IPS-18a (cell line): Measurements from ENCODE around the gene FXYD3.

Experiments
- H3K27ac ChIP-seq: one replicate; pipeline ENCODE4 v1.5.1; 2013; ENCODE audit warnings: low read length
- H3K27me3 ChIP-seq: one replicate; pipeline ENCODE4 v1.6.1; 2013; ENCODE audit warnings: mild to moderate bottlenecking, low read length; ENCODE audit not compliant: control insufficient read depth, insufficient read depth
- H3K36me3 ChIP-seq: one replicate; pipeline ENCODE4 v1.6.1; 2013; ENCODE audit warnings: low read depth, low read length; ENCODE audit not compliant: control insufficient read depth
- H3K4me1 ChIP-seq: one replicate; pipeline ENCODE4 v1.6.1; 2013; ENCODE audit warnings: low read depth, low read length; ENCODE audit not compliant: control insufficient read depth
- H3K4me3 ChIP-seq: one replicate; pipeline ENCODE4 v1.5.1; 2013; ENCODE audit warnings: low read length
- H3K9ac ChIP-seq: one replicate; pipeline ENCODE4 v1.6.1; 2013; ENCODE audit warnings: mild to moderate bottlenecking, low read length, moderate library complexity
- H3K9me3 ChIP-seq: one replicate; pipeline ENCODE4 v1.6.1; 2013; ENCODE audit warnings: low read depth, low read length; ENCODE audit not compliant: control insufficient read depth

The FXYD3 gene, protein sequence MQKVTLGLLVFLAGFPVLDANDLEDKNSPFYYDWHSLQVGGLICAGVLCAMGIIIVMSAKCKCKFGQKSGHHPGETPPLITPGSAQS

DNA sequence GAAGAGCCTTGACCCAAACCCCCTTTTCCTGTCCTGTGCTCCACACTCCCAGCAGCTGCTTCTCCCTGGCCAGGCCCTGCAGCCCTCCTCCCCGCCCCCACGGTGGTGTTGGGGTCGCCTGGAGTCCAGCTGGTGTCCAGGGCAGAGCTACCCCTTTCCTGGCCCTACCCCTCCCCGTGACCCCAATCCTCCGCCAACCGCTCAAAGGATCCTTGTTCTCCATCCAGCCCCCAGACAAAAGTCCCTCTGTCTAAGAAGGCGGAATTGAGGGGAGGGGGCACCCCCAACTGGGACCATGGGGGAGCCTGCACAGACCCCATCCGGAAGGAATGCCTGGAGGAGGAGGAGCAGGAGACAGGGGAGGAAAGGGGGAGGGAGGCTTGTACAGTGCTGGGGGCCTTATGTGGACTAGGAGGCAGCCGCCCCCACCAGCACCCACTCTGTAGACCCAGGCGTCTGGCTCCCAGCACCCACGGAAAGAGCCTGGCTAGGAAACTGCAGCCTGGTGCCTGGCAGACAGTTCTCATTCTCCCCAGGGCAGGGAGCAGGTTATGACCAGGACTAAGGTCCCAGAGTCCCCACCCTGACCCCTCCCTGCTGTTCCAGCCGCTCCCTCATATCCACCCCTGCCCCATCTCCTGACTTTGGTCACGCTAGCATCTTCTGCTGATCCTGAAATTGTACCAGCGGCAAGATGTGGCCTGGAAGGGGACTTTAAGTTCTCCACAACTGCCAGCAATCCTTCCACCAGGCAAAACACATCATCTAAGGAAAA is at the start of gene FXYD3:
Gene FXYD3, plus strand, starts transcription at position 647 of the 775 bp plus-strand sequence. CDS start 3,554 bp downstream, outside the sequence.
- no peaks in the 10 kb centered on the region for H3K9me3 ChIP-seq
- H3K4me3 ChIP-seq, result peak within 1 kb of the TSS; percentile 54
- no peaks in the 10 kb centered on the region for H3K36me3 ChIP-seq
- peaks cover 9% of the 10 kb centered on the region for H3K4me1 ChIP-seq
- H3K9ac ChIP-seq, result no peak within 1 kb of the TSS
- no peaks in the 10 kb centered on the region for H3K27me3 ChIP-seq
- no peak within 1 kb of the TSS for H3K27ac ChIP-seq

DNA sequence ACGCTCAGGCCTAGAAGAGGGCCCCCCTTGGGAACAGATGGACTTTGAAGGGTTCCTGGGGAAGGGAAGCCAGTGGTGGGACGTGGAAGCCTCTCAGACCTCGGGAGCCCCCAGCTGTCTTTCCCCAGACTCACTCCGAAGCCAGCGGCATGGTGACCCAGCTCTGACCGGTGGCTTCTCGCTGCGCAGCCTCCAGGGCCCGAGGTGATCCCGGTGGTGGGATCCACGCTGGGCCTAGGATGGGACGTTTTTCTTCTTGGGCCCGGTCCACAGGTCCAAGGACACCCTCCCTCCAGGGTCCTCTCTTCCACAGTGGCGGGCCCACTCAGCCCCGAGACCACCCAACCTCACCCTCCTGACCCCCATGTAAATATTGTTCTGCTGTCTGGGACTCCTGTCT is 49.5 kb upstream of the FXYD3 start:
- no peaks in the 10 kb centered on the region for H3K9me3 ChIP-seq
- no peak overlapping the region for H3K4me3 ChIP-seq
- H3K27me3 ChIP-seq, result peaks cover 11% of the 10 kb centered on the region
- peaks cover 18% of the 10 kb centered on the region for H3K4me1 ChIP-seq
- no peak overlapping the region for H3K9ac ChIP-seq
- H3K36me3 ChIP-seq, result no peaks in the 10 kb centered on the region
- no peak overlapping the region for H3K27ac ChIP-seq

DNA sequence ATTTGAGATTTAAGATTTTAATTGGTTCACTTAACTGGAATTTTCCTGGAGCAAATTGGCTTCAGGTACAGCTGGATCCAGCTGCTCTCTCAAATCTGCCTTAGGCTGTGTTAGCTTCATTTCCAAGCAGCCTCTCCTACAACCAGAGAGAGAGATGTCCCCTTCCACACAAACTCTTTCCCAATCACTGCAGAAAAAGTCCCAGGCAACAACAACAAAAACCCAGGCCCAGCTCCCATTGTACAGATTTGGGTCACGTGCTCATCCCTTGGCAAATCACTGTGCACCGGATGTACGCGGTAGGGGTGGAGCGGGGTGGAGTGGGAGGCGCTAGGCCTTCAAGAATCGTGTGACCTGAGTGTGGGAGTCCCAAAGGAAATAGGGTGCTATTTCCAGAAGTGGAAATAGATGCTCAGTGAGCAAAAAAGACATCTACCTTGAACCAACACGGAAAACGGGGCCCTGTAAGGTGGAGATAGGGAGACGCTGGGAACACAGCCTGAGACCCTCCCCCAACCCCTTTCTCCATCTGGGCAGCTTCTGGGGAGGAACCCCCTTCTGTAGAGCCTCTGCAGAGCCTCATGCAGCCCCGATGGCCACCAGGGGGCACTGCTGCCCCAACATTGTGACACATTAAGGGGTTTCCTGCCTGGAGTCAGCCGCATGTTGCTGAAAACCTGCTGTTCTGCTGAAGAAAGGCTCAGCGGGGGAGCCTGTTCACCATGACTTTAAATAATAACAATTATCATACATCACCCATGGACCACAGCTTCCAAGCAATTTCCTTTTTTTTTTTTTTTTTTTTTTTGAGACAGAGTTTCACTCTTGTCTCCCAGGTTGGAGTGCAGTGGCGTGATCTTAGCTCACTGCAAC is 48.7 kb upstream of the FXYD3 start:
- peaks cover 18% of the 10 kb centered on the region for H3K4me1 ChIP-seq
- H3K27me3 ChIP-seq, result peaks cover 11% of the 10 kb centered on the region
- no peak overlapping the region for H3K9ac ChIP-seq
- H3K4me3 ChIP-seq, result no peak overlapping the region
- H3K9me3 ChIP-seq, result no peaks in the 10 kb centered on the region
- H3K27ac ChIP-seq, result no peak overlapping the region
- H3K36me3 ChIP-seq, result no peaks in the 10 kb centered on the region

DNA sequence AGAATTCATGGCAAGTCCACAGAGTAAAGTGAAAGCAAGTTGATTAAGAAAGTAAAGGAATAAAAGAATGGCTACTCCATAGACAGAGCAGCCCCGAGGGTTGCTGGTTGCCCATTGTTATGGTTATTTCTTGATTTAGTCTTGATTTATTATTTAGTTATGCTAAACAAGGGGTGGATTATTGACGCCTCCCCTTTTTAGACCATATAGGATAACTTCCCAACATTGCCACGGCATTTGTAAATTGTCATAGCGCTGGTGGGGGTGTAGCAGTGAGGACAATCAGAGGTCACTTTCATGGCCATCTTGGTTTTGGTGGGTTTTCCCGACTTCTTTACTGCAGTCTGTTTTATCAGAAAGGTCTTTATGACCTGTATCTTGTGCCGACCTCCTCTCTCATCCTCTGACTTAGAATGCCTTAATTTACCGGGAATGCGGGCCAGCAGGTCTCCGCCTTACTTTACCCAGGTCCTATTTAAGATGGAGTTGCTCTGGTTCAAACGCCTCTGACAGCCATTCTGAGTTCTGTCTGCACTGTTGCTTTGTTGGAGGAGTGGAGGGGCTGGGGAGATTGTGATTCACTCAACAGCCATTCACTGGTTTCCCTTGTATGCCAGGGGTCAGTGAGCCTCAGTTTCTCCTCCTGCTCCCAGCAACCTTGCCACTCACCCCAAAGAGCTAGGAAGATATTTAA is 46.5 kb upstream of the FXYD3 start:
- Histone ChIP-seq H3K27me3 (no peaks in the 10 kb centered on the region), H3K9me3 (no peaks in the 10 kb centered on the region), H3K4me3 (peak overlapping the region; percentile 41), H3K4me1 (peaks cover 18% of the 10 kb centered on the region), H3K36me3 (no peaks in the 10 kb centered on the region), H3K9ac (peak overlapping the region; percentile 62), H3K27ac (peak overlapping the region; percentile 85)

DNA sequence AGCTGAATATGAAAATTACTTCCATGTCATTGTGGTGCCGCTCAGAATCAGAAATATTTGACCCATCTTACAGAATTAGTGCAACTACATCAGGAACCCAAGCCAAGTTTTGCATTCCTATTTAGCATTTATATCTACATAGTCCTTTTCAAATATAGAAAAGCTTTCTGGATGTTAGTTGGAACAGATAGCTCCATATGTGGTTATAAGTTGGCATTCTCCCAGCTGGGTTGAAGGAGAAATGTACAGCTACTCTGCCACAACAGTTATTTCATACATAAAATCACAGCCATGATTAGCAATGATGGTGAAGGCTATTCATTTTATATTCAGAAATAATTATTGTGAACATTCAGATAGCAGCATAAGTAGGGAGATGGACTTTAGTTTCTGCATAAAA is 45.9 kb upstream of the FXYD3 start:
- no peak overlapping the region for H3K4me3 ChIP-seq
- no peaks in the 10 kb centered on the region for H3K9me3 ChIP-seq
- H3K4me1 ChIP-seq, result peaks cover 18% of the 10 kb centered on the region
- no peak overlapping the region for H3K9ac ChIP-seq
- no peaks in the 10 kb centered on the region for H3K36me3 ChIP-seq
- H3K27ac ChIP-seq, result no peak overlapping the region
- no peaks in the 10 kb centered on the region for H3K27me3 ChIP-seq

DNA sequence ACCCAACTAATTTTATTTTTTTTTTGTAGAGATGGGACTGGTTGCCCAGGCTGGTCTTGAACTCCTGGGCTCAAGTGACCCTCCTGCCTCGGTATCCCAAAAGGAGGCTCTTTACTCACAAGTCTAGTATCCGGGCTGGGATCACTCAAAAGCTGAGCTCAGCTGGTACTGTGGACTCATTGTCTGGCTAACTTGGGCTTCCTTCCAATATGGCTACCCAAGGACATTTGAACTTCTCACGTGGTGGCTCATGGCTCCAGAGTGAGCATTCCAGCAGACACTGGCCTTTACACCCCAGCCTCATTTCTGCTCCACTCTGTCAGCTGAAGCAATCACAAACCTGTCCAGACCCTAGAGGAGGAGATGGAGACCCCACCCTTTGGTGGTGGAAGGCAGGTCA is 45.2 kb upstream of the FXYD3 start:
- Histone ChIP-seq H3K4me1 (peaks cover 18% of the 10 kb centered on the region), H3K27me3 (no peaks in the 10 kb centered on the region), H3K27ac (no peak overlapping the region), H3K36me3 (no peaks in the 10 kb centered on the region), H3K4me3 (no peak overlapping the region), H3K9ac (no peak overlapping the region), H3K9me3 (no peaks in the 10 kb centered on the region)

DNA sequence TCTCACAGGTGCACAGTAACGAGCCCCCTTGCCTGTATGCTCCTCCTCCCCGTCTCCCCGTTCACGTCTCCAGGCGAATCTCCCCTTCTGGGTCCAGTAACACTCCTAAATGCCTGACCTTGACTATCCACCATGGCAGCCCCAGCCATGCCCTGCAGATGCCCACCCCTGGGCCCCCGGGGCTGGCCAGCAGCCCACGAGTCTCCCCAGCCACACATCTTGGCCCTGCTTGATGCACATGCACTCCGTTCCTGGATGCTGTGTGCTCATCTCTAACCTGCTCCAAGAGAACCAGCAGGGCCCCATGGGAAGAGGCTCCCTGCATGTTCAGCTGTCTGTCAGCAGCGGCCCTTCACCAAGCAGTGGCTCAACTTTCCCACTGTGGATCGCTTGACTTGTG is 42.1 kb upstream of the FXYD3 start:
- no peaks in the 10 kb centered on the region for H3K27me3 ChIP-seq
- H3K27ac ChIP-seq, result no peak overlapping the region
- H3K4me1 ChIP-seq, result peaks cover 12% of the 10 kb centered on the region
- H3K4me3 ChIP-seq, result no peak overlapping the region
- H3K9me3 ChIP-seq, result no peaks in the 10 kb centered on the region
- H3K36me3 ChIP-seq, result no peaks in the 10 kb centered on the region
- H3K9ac ChIP-seq, result no peak overlapping the region

DNA sequence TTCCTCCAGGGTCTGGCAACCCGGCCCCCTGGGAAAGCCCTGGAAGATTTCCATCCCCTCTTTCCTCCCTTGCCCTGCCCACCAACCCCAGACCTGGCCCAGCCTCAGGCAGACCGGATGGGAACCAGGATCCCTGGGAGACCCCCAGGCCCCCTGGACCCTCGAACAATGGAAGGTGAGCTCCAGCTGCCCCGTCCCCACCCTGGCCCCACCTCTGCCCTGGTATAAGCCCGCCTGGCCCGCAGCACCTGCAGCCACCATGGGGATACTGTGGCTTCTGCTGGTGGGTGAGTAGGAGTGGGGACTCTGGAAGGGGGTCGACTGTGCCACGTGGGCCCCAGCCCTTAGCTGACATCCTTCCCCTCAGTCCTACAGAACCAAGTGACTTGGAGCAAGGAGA is 41.7 kb upstream of the FXYD3 start:
- H3K4me3 ChIP-seq, result no peak overlapping the region
- no peak overlapping the region for H3K9ac ChIP-seq
- no peak overlapping the region for H3K27ac ChIP-seq
- peaks cover 8% of the 10 kb centered on the region for H3K4me1 ChIP-seq
- no peaks in the 10 kb centered on the region for H3K9me3 ChIP-seq
- no peaks in the 10 kb centered on the region for H3K36me3 ChIP-seq
- no peaks in the 10 kb centered on the region for H3K27me3 ChIP-seq

DNA sequence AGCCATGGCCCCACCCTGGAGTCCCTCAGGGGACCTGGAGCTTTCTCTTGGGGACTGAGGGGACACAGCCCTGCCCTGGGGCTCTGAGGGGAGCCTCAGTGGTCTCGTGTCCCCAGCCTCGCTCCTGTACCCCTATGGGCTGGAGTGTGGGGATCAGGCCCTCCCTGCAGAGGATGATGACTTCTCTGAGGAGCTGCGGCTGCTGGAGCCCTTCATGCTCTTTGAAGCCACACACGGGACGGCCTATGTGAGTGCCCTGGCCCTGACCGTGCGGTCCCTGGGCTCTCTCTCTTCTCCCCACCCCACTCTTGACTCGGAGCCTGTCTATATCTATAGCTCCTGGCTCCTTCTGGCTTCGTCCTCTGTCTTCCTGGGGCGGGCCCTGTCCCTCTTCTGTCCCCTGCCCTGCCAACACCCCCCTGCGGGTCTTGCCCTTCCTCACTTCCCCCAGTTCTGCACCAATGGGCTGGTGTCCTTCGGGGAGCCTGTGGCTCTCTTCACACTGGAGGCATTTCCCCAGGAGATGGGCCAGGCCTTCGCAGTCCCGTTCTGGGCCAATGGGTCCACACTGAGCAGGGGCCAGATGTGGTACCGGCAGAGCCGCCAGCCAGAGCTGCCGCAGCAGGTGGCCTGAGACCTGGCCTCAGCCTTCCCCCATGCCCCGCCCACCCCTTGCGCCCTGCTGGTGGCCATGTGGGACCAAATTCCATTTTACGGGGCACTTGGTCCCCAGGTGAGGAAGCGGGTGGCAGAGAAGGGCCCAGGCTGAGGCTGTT is 41.0 kb upstream of the FXYD3 start:
- Histone ChIP-seq H3K36me3 (no peaks in the 10 kb centered on the region), H3K27me3 (no peaks in the 10 kb centered on the region), H3K4me3 (no peak overlapping the region), H3K9ac (no peak overlapping the region), H3K27ac (no peak overlapping the region), H3K9me3 (no peaks in the 10 kb centered on the region), H3K4me1 (peaks cover under 1% of the 10 kb centered on the region)

DNA sequence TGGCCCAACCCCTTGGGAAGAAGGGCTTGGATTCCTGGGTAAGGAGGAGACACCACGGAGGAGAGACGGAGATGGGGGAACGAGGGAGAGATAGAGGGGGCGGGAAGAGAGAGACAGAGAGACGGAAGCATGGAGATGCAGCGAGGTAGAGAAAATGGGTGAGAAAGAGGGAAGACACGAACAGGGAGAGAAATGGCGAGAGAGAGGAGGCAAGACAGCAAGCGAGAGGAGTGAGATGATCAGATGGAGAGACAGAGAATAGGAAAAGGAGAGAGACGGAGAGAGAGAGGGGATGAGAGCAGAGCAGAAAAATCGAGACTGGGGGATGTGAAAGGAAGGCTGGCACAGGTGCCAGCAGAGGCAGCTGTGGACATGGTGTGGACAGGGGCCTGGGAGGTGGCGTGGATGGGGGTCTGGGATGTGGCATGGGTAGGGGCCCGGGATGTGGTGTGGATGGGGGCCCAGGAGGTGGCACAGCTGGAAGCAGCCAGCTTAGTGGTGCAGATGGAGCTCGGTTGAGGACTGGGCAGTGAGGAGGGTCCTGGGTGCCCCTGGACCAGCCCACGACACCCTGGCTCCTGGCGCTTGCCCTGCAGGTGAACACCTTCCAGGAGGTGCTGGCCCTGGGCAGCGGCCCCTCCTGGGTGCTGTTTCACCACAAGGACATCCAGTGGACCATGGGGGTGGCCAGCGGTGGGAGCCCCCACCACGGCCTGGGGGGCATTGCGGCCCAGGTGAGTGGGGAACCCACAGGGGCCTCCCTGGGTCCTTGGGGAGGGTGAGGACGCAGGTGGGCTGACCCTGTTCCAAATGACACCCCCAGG is 40.2 kb upstream of the FXYD3 start:
- no peaks in the 10 kb centered on the region for H3K9me3 ChIP-seq
- H3K36me3 ChIP-seq, result no peaks in the 10 kb centered on the region
- no peak overlapping the region for H3K9ac ChIP-seq
- no peaks in the 10 kb centered on the region for H3K4me1 ChIP-seq
- no peaks in the 10 kb centered on the region for H3K27me3 ChIP-seq
- no peak overlapping the region for H3K4me3 ChIP-seq
- no peak overlapping the region for H3K27ac ChIP-seq
